GM18508 (cell line): ENCODE results near the gene PYCARD.
"Not testable (repeated sequence)": the region's sequence is repeated elsewhere in the genome, so short reads cannot be mapped to it uniquely, and the experiment has no call there.

Source experiments
- ATAC-seq: cut with Tn5 transposase; IDR thresholded peaks from one replicate; pipeline ENCODE4 v1.9.1; 2021; ENCODE audit warnings: moderate number of reproducible peaks; ENCODE audit not compliant: insufficient read depth, unreplicated experiment

PYCARD gene

DNA sequence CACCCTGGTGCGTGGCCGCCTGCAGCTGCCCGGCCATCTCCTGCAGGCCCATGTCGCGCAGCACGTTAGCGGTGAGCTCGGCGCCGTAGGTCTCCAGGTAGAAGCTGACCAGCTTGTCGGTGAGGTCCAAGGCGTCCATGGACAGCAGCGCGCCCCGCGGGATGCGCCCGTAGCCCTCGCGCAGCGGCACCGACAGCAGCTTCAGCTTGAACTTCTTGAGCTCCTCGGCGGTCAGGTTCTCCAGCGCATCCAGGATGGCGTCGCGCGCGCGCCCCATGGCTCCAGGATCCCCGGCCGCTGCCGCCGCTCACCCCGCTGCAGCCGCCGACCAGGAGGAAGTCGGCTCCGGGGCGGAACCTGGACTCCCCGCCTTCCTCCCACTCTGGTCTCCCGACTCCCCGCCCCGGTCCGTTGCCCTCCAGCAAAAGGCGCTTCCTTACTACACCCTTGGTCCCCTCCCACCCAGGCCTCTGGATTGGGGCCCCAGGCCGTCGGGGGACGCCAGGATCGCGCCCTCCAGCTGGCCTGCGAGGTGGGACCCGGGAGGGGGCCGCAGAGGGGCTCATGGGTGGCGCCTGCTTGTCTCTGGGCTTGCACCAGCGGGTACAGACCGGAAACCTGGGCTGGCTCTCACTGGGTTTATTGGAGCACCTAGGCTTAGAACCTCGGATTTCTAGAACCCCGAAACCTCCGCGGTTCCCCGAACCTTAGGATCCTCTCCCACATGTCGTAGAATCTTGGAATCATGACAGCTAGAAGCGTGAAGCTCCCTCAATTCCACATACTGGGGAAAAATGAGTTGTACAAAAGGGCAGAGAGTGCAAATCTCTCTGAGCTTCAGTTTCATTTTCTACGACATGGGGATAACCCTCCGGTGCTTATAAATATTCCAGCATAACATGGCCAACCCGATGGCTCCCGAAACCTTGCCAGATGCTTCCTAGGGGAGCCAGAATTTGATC, at the start of gene PYCARD:
TSS of gene PYCARD (minus strand) at position 347 of the 962 bp plus-strand sequence. CDS start at position 277, 70 bp downstream.
- ATAC-seq = no peak

DNA sequence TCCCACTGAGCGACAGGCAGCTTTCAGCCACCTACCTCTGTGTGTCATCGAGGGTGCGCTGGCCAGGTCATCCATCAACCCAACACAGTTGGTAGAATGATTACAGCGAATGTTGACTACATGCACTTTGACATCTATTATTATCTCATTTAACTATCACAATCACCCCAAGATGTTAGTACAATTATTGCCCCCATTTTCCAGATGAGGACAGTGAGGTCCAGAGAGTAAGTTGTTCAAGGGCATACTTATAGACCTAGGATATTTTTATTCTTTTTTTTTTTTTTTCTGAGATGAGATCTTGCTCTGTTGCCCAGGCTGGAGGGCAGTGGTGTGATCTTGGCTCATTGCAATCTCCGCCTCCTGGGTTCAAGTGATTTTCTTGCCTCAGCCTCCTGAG, 48.9 kb upstream of the PYCARD start:
- ATAC-seq = no peak

DNA sequence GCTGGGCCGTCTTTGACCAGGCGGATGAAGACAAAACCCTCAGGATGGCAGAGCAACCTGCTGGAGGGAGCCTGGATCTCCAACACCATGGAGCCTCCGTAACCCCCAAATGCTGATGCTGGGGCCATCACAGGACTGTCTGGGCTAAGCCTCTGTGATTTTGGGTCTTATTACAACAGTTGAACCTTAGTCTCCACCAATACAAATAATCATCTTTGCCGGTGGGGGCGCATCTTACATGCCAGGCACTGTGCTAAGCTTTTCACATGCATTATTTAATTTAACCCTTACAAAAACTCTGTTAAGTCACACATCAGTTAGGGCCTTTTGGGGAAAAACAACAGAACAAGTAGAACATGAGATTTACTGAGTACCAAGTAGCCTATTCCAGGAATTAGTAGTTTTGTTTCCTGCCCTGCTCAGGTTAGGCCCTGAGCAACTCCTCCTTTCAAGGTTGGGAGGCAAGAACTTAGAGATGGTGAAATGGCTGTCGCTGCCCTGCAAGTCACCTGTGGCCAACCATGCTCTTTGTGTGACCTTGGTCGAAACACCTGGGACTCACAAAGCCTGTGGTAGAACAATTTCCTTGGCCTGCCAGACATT, 48.3 kb upstream of the PYCARD start:
- no peak for ATAC-seq

DNA sequence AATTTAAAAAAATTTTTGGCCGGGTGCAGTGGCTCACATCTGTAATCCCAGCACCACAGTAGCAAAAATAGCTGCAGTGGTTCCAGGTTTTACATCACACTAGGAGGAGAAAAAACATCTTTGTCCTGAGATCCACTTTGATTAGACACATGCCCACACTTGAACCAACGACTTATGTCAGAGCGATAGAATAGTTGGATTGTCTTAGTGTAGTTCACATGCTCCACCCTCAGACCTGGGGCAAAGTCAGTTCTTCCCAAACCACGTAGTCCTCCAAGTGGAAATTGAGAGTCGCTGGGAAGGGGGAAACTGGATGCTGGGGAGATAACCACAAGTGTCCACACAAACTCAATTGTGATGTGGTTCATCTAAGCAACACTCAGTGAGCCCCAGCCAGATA, 45.8 kb upstream of the PYCARD start:
- no peak for ATAC-seq

DNA sequence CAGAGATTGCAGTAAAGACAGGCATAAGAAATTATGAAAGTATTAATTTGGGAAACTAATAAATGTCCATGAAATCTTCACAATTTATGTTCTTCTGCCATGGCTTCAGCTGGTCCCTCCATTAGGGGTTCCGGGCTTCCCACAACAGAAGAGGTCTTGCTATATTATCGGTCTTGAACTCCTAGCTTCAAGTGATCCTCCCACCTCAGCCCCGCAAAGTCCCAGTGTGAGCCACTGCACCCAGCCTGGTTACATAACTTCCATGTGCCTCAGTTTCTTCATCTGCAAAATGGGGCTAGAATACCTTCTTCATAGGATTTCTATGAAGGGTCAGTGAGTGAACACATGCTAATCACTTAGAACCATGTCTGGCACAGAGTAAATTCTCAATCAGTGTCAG, 43.7 kb upstream of the PYCARD start:
- no peak for ATAC-seq

DNA sequence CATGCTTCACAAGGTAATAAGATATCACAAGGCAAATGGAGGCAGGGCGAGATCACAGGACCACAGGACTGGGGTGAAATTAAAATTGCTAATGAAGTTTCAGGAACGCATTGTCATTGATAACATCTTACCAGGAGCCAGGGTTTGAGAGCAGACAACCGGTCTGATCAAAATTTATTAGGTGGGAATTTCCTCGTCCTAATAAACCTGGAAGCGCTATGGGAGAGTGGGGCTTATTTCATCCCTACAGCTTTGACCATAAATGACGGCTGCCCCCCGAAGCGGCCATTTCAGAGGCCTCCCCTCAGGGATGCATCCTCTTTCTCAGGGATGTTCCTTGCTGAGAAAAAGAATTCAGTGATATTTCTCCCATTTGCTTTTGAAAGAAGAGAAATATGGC, 43.0 kb upstream of the PYCARD start:
- not testable (repeated sequence) for ATAC-seq

DNA sequence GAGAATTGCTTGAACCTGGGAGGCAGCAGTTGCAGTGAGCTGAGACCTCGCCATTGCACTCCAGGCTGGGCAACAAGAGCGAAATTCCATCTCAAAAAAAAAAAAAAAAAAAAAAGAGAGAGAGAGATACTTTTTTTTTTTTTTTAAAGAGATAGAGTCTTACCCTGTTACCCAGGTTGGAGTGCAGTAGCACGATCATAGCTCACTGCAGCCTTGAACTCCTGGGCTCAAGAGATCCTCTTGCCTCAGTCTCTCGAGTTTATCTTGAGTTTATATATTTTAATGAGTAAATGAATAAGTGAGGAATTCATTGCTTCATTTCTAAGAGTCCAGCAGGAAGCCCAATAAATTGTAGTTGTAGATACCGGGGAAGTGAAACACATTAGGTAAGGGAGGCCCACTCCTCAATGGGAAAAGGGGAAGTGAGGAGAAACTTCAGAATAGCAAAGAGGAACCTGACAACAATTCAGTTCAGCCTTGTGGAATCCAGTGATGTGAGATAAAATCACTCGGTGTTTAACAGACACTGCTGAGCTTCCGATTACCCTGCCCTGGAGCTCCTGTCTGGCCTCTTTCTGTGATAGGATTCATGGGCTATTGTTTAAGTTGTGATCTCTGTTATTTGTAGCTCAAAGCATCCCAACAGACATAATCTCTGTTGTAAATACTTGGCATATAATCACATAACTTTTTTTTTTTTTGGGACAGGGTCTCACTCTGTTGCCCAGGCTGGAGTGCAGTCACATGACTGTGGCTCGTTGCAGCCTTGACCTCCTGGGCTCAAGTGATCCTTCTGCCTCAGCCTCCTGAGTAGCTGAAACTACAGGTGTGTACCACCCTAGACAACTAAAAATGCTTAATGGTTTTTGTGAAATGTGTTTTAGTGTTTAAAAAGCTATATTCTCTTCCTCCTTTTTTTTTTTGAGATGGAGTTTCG, 41.4 kb upstream of the PYCARD start:
- no peak for ATAC-seq

DNA sequence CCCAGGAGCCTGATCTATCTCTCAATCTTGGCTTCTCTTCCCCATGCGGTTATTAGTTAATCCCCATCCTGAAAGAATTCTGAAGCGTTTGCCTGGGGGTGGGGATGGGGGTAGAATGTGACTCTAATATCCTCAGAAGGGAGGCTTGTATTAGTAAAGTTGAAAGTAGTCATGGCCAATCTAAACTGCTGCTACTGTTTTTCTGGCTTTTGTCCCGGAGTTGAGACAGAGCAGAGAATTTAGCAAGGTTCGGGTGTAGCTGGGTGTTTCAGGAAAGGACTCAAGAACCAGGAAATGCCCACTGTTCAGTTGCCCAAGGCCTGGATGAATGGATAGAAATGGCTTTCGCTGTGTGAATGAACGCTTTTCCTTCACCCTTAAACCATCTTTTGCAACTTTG, 39.6 kb upstream of the PYCARD start:
- ATAC-seq = no peak

DNA sequence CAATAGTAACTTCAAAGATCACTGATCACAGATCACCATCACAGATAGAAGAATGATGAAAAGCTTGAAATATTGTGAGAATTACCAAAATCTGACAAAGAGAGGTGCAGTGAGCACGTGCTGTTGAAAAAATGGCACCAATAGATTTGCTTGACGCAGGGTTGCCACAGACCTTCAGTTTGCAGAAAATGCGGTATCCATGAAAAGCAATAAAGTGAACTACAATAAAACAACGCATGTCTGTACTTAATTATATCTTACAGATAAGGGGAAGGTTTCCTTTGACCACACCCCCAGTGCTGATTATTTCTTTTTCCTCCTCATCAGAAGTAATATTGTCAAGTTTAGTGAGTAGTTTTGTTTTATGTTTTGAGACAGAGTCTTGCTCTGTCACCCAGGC, 35.5 kb upstream of the PYCARD start:
- ATAC-seq = no peak

DNA sequence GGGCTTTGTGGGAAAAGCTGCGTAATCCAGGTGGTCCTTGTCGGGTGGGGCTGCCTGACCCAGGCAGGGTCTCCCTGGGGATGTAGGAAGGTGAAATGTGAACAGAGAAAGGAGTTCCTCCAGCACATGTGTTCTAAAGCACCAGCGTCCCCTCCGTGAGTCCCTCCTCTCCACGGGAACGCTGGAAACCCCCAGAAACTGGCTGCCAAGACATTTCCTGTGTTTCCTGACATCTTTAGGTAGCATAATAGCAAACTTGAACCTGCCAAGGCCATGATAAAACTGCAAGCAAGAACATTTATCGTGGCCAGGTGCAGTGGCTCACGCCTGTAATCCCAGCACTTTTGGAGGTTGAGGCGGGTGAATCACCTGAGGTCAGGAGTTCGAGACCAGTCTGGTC, 26.9 kb upstream of the PYCARD start:
- no peak for ATAC-seq

DNA sequence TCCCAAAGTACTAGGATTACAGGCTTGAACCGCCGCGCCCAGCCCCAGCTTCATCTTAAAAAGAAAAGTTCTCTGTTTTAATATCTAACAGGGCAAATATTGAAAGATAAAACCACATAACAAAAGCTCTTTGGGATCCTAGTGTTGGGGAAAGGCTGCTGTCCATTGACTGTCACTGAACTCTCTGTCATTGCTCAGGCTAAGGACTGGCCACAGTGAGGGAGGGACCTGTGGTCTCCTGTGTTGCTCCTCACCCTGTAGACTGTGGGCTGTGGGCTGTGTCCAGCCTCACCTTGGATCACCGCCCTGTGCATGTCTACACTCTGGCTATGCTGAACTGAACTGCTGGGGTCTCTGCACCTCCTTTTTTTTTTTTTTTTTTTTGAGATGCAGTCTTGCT, 25.6 kb upstream of the PYCARD start:
- no peak for ATAC-seq

DNA sequence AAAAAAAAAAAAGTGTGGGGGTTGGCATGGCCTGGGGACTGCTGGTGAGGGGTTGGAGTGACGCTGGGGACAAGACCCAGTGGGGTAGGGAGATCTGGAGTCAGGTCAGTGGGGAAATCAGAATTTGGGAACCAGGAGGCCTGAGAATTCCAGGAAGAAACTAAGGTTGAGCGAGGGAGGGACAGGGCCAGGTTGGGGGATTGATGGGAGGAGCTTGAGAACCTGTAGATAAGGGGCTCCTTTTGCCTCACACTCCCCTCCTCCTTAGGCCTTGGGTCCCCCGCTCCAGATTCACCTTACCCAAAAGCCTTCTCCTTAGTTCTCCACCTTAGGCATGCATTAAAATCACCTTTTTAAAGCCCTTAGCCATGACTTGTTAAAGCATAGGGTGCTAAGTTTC, 22.6 kb upstream of the PYCARD start:
- ATAC-seq = no peak

DNA sequence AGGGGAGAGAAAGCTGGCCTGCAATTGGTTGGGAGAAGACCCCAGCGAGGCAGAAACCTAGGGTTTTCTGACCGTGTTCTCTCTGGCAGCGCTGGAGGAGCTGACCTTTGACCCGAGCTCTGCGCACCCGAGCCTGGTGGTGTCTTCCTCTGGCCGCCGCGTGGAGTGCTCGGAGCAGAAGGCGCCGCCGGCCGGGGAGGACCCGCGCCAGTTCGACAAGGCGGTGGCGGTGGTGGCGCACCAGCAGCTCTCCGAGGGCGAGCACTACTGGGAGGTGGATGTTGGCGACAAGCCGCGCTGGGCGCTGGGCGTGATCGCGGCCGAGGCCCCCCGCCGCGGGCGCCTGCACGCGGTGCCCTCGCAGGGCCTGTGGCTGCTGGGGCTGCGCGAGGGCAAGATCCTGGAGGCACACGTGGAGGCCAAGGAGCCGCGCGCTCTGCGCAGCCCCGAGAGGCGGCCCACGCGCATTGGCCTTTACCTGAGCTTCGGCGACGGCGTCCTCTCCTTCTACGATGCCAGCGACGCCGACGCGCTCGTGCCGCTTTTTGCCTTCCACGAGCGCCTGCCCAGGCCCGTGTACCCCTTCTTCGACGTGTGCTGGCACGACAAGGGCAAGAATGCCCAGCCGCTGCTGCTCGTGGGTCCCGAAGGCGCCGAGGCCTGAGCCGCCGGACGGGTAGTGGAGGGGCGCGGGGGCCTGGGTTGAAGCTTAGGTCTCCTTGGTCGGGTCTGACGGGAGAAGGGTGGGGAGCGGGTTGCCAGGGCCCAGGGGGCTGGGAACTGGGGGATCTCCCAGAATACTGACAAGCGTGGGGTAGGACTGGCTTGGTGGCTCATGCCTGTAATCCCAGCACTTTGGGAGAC, 21.8 kb upstream of the PYCARD start:
- ATAC-seq = no peak

DNA sequence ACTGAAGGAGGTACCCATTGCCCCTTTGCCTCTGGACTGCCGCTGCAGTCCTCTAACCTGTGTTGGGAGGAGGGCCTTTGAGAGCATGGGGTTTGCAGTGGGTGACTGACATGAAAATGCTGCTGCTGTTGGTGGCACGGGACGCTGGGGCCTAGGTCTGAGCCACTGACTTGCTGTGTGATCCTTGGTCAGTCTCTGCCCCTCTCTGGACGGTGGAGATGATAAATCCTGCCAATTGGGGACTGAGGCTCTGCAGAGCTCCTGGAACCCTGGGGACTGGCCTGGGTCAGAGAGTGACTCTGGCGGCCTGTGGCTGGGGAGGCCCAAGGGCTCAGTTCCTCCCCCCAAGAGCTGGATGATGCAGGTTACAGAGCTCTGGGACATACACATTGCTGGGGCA, 20.5 kb upstream of the PYCARD start:
- no peak for ATAC-seq

DNA sequence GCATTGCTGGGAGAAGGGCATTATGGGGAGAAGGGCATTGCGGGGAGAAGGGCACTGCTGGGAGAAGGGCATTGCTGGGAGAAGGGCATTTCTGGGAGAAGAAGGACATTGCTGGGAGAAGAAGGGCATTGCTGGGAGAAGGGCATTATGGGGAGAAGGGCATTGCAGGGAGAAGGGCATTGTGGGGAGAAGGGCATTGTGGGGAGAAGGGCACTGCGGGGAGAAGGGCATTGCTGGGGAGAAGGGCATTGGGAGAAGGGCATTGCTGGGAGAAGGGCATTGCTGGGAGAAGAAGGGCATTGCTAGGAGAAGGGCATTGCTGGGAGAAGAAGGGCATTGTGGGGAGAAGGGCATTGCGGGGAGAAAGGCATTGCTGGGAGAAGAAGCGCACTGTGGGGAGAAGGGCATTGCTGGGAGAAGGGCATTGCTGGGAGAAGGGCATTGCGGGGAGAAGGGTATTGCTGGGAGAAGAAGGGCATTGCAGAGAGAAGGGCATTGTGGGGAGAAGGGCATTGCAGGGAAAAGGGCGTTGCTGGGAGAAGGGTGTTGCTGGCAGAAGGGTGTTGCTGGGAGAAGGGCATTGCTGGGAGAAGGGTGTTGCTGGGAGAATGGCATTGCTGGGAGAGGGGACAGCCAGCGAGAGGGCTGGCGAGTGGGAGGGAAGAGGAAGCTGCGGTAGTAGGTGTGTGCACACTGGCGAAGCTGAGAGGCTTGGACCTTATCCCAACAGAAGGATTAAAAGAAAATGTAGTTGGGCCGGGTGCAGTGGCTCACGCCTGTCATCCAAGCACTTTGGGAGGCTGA, 19.0 kb upstream of the PYCARD start:
- ATAC-seq = no peak

DNA sequence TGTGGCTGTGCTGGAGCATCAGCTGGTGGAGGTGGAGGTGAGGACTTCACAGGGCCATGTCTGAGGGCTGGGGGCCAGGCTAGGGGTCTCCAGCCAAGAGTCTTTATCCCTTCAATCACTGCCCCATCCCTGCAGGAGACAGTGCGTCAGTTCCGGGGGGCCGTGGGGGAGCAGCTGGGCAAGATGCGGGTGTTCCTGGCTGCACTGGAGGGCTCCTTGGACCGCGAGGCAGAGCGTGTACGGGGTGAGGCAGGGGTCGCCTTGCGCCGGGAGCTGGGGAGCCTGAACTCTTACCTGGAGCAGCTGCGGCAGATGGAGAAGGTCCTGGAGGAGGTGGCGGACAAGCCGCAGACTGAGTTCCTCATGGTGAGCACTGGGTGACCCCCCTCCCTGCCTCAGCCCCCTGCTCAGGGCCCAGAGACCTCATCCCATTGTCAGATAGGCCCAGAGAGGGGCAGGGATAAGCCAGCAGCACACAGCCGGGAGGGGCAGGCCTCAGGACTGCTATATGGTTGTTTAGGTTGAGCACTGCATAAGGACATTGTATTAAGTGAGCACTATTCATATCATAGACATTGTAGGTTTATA, 16.7 kb upstream of the PYCARD start:
- ATAC-seq = no peak

DNA sequence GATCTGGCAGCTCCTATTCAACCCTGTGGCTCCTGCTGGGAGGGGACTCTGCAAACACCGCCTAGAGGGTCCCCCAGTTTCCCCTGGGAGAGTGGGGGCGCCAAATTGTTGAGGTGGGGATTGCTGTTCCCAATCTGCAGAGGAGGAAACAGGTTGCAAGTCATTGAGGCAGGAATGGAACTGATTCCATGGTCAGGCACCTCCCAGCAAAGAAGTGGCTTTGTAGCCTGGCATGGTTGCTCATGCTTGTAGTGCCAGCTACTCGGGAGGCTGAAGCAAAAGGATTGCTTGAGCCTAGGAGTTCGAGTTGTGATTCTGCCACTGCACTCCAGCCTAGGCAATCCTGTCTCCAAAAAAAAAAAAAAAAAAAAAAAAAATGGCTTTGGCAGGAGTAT, 14.6 kb upstream of the PYCARD start:
- no peak for ATAC-seq

DNA sequence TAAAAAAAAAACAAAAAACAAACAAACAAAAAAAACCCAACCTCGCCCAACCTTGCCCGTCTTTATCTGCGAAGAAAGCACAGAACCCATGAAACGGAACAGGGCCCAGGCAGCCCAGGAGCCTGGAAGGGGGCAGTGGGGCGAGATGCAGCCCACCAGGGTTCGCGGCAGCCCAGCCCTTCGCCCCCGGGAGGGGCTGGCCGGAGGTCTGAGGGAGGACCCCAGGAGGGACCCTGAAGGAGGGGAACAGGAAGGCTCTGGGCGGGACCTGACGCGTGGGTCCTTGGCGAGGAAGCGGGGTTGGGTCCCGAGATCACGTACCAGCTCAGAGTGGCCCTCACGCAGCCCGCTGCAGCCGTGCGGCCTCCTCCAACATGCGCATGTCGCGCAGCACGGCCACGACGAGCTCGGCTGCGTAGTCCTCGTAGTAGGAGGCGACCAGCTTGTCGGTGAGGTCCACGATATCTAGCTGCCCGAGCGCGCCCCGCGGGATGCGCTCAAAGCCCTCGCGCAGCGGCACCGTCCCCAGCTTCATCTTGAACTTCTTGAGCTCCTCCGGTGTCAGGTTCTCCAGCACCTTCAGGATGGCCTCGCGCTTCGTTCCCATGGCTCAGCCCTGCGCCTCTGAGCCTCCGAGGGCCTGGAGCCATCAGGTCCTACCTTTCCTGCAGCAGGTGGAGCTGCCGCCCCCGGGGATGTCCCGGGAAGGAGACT, 14.0 kb upstream of the PYCARD start, which contains the start of gene PYDC1:
TSS of gene PYDC1 (minus strand) at position 714 of the 714 bp plus-strand sequence. CDS start at position 607, 107 bp downstream.
- ATAC-seq = no peak
